Osteocyte (in vitro differentiated cells): ENCODE results near the gene C5orf46. TPM values are rescaled to one million over a fixed set of nuclear protein-coding genes. Genes with fewer than 3 reads are reported as not detected.

ENCODE experiments used
- DNase-seq: peaks from one replicate; pipeline ENCODE4 v3.0.0; 2021; ENCODE audit warnings: mixed read lengths; ENCODE audit not compliant: unreplicated experiment; ENCODE audit errors: extremely low spot score
- H3K27ac Mint-ChIP-seq: one replicate; pipeline ENCODE4 v1.8.0; 2021; ENCODE audit warnings: mild to moderate bottlenecking, mixed read lengths; ENCODE audit not compliant: unreplicated experiment
- H3K27me3 Mint-ChIP-seq: one replicate; pipeline ENCODE4 v1.8.0; 2021; ENCODE audit warnings: mixed read lengths; ENCODE audit not compliant: unreplicated experiment
- H3K36me3 Mint-ChIP-seq: one replicate; pipeline ENCODE4 v1.8.0; 2021; ENCODE audit warnings: mixed read lengths; ENCODE audit not compliant: unreplicated experiment
- H3K4me1 Mint-ChIP-seq: one replicate; pipeline ENCODE4 v1.8.0; 2021; ENCODE audit warnings: mixed read lengths; ENCODE audit not compliant: unreplicated experiment
- H3K4me3 Mint-ChIP-seq: one replicate; pipeline ENCODE4 v1.8.0; 2021; ENCODE audit warnings: mild to moderate bottlenecking, moderate library complexity, mixed read lengths; ENCODE audit not compliant: unreplicated experiment
- H3K9me3 Mint-ChIP-seq: one replicate; pipeline ENCODE4 v1.8.0; 2021; ENCODE audit warnings: mixed read lengths; ENCODE audit not compliant: unreplicated experiment
- total RNA-seq: library from RNA; stranded (reverse); gene quantifications from 2 replicates; pipeline ENCODE4 v1.2.1, GENCODE V29; 2021
- TF ChIP-seq, protein P1 (sequence below): fragments of 200-600 bp; sonication (generic); IDR thresholded peaks from 2 replicates; pipeline ENCODE4 v1.5.0; 2021; ENCODE audit warnings: antibody characterized with exemption, mild to moderate bottlenecking, moderate library complexity

C5orf46 gene
- total RNA-seq, 1 donor from 2014 or later, result not detected

DNA sequence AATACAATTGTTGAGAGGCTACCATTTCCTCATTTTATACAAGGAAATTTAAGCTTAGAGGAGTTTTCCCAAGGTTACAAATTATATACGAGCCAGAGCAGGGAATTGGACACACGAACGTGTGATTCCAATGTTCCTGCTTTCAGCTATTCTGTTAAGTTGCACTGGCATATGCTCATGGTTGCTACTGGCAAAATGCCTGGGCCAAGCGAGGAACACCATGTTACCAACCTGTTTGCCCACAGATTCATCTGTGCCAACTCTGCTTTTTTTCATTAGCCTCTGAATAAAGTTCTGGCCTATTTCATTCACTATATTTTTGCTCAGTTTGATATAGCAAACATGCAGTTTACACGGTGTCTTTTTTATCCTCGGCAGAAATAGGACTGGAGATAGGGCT is 5.1 kb upstream of the C5orf46 start:
- Mint-ChIP-seq H3K36me3 (no peaks in the 10 kb centered on the region), H3K27ac (no peak overlapping the region), H3K9me3 (no peaks in the 10 kb centered on the region), H3K4me1 (peaks cover 2% of the 10 kb centered on the region), H3K27me3 (peaks cover 21% of the 10 kb centered on the region), H3K4me3 (no peak overlapping the region)
- no peak for DNase-seq
- TF ChIP-seq, protein P1, sequence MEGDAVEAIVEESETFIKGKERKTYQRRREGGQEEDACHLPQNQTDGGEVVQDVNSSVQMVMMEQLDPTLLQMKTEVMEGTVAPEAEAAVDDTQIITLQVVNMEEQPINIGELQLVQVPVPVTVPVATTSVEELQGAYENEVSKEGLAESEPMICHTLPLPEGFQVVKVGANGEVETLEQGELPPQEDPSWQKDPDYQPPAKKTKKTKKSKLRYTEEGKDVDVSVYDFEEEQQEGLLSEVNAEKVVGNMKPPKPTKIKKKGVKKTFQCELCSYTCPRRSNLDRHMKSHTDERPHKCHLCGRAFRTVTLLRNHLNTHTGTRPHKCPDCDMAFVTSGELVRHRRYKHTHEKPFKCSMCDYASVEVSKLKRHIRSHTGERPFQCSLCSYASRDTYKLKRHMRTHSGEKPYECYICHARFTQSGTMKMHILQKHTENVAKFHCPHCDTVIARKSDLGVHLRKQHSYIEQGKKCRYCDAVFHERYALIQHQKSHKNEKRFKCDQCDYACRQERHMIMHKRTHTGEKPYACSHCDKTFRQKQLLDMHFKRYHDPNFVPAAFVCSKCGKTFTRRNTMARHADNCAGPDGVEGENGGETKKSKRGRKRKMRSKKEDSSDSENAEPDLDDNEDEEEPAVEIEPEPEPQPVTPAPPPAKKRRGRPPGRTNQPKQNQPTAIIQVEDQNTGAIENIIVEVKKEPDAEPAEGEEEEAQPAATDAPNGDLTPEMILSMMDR, result no peak

DNA sequence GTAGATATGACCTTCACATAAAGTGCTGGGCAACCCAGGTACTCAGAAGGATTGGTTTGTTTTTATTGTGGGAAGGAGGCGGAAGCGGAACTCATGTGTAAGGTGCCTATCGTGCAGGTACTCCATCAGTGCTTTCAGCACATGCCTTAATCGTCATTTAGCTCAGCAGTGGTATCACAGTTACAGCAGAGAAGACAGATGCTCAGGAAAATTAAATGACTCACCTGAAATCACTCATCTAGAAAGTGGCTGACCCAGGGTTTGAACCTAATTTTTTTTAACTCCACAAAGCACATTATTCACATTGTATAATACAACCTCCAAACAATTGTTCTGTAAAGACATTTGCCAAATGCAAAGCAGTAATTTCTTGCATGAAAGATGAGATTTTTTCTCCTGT is 2.2 kb downstream of the C5orf46 start:
- Mint-ChIP-seq H3K4me1 (peaks cover 8% of the 10 kb centered on the region), H3K9me3 (no peaks in the 10 kb centered on the region), H3K36me3 (no peaks in the 10 kb centered on the region), H3K27me3 (peaks cover 4% of the 10 kb centered on the region), H3K4me3 (no peak overlapping the region), H3K27ac (no peak overlapping the region)
- TF ChIP-seq, protein P1, result no peak
- no peak for DNase-seq

DNA sequence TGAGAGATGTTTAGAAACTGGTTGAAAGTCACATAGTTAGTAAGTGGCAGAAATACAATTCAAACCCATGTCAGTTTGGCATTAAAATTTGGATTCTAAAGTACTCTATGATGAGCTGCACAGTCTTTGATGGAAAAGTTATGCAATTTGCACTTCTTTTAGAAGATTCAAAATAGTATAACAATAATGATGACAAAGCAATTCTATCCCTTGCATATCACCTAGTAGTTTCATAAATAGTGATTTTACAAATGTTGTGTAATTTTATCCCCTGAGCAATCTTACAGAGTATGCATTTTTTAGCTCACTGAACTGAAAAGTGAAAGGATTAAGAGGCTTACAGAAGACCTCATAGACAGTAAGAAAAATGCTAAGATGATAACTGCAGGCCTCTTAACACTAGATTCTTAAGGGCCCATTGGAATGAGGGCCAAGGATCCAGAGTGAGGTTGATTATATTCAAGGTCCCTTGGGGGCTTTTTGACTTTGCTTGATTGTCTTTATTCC is 3.7 kb downstream of the C5orf46 start:
- H3K4me3 Mint-ChIP-seq, result no peak overlapping the region
- H3K4me1 Mint-ChIP-seq, result peaks cover 8% of the 10 kb centered on the region
- no peak for DNase-seq
- no peak overlapping the region for H3K27ac Mint-ChIP-seq
- H3K36me3 Mint-ChIP-seq, result no peaks in the 10 kb centered on the region
- H3K27me3 Mint-ChIP-seq, result no peaks in the 10 kb centered on the region
- TF ChIP-seq, protein P1, result no peak
- no peaks in the 10 kb centered on the region for H3K9me3 Mint-ChIP-seq

DNA sequence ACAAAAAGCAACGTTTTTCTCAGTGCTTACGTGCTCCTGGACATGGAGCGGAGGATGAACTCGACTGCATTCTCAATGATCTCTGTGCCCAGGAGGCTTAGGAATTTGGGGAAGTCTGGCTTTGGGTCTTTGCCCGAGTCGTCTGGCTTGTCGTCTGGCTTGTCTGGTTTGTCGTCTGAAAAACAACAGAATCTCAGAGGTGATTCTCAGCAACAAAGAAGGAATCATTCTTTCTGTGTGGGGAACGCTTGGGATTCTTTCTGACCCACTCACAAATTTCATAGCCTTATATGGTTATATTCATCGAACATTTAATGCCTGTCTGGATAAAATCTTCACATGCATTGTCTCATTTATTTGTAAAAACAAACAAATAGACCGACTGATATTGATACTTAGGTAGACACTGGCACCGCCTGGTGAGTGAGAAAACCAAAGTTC is 4.7 kb downstream of the C5orf46 start:
- DNase-seq, result no peak
- Mint-ChIP-seq H3K4me1 (peaks cover 6% of the 10 kb centered on the region), H3K4me3 (no peak overlapping the region), H3K27ac (peak overlapping the region; percentile 16), H3K27me3 (no peaks in the 10 kb centered on the region), H3K9me3 (no peaks in the 10 kb centered on the region), H3K36me3 (no peaks in the 10 kb centered on the region)
- TF ChIP-seq, protein P1, result no peak

DNA sequence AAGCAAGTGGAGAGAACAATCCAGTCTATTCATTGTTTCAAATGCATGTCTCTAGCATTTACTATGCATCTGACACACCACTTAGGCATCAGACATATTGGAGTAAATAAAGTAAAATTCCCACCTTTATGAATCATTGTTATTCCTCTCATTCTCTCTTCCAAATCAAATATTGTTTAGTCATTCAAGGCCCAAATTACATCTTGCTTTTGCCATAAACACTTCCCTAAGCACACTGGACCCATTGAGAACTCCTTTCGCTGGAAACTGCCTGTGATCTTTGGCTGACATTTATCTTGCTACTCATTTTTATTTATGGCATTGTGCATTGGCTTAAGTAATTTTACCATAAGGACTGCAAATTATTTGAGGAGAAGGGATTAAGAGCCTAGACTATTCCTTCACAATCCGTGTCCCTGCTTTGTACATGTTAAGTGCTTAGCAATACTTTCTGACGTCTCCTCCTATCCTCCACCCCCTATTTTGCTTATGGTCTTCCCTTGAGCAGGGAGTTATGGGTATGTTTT is 7.4 kb downstream of the C5orf46 start:
- Mint-ChIP-seq H3K27me3 (no peaks in the 10 kb centered on the region), H3K4me3 (no peak overlapping the region), H3K9me3 (no peaks in the 10 kb centered on the region), H3K4me1 (peaks cover 6% of the 10 kb centered on the region), H3K36me3 (no peaks in the 10 kb centered on the region), H3K27ac (no peak overlapping the region)
- TF ChIP-seq, protein P1, result no peak
- DNase-seq, result no peak
